Breast epithelium (tissue), 4 donors: ENCODE measurements around the gene FBXW2. TPM values are rescaled to one million over a fixed set of nuclear protein-coding genes. Genes with fewer than 3 reads are reported as not detected.

ENCODE experiments used
- DNase-seq, 2 donors: peaks; one replicate each; pipeline ENCODE4 v3.0.0-alpha.2; 2019; ENCODE audit warnings: low spot score in 2 of 2
- H3K27ac ChIP-seq, 2 donors: fragments of 200-600 bp; sonication (generic) in 1 of 2; one replicate each; pipeline ENCODE4 v1.5.1; 2016 to 2019; ENCODE audit warnings: mild to moderate bottlenecking in 1 of 2
- H3K27me3 ChIP-seq, 2 donors: fragments of 200-600 bp; sonication (generic) in 1 of 2; one replicate each; pipeline versions ENCODE4 v1.5.1 to v1.6.0; 2017 to 2019; ENCODE audit warnings: control low read depth in 1 of 2, mild to moderate bottlenecking in 1 of 2
- H3K36me3 ChIP-seq: fragments of 200-600 bp; one replicate; pipeline ENCODE4 v1.5.1; 2019
- H3K4me1 ChIP-seq, 2 donors: fragments of 200-600 bp; sonication (generic); one replicate each; pipeline ENCODE4 v1.5.1; 2016 to 2019; ENCODE audit warnings: control low read depth in 1 of 2
- H3K4me3 ChIP-seq, 3 donors: fragments of 200-600 bp; sonication (generic); 1 replicate in 2 of 3; 2 replicates in 1 of 3; pipeline ENCODE4 v1.5.1; 2016 to 2019; ENCODE audit warnings: mild to moderate bottlenecking in 3 of 3, moderate library complexity in 2 of 3
- H3K9me3 ChIP-seq, 2 donors: fragments of 200-600 bp; sonication (generic) in 1 of 2; one replicate each; pipeline ENCODE4 v1.5.1; 2016 to 2019; ENCODE audit warnings: control low read depth in 1 of 2
- CTCF ChIP-seq, 3 donors: fragments of 450-650 bp; IDR thresholded peaks; one replicate each; pipeline ENCODE4 v1.5.1; 2016 to 2017; ENCODE audit warnings: antibody characterized with exemption in 3 of 3, mild to moderate bottlenecking in 3 of 3, moderate library complexity in 3 of 3
- POLR2A ChIP-seq: fragments of 450-650 bp; IDR thresholded peaks from one replicate; pipeline ENCODE4 v1.6.1; 2016; ENCODE audit warnings: antibody characterized with exemption, mild to moderate bottlenecking, moderate library complexity
- POLR2AphosphoS5 ChIP-seq, 3 donors: sonication (generic); formaldehyde crosslinking; IDR thresholded peaks; one replicate each; pipeline ENCODE4 v1.6.1; 2017; ENCODE audit warnings: antibody characterized with exemption in 3 of 3
- intact Hi-C: fragments of 100-400 bp; cut with DNase I; formaldehyde crosslinking; loops from one replicate; pipeline ENCODE4 v1.15.1; 2023; ENCODE audit warnings: low total_unique reads
- total RNA-seq, 3 donors: library from RNA; depleted of rRNA; stranded (reverse); fragments of >200 nt; gene quantifications; one replicate each; pipeline ENCODE4 v1.1.0, GENCODE V29; 2016

The FBXW2 gene
- total RNA-seq, 3 donors from 2014 or later, result 44.9 to 49.9 (median 49.8) TPM

DNA sequence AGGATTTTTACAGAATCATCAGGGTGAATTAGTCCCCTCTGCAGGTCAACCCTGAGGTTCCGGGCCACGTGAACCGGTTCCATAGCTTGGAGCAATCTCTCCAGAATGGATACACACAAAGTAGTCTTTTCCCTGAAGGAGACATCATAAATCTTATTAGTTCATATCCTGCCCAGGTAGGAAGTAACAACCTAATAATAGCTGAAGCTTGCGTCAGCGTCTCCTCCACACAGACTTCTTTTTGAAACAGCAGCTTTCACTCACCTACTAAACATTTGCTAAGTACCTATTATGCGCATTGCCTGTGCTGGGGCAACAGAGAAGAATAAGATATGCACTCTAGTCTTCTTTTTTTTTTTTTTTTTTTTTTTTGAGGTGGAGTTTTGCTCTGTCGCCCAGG is 40.1 kb upstream of the FBXW2 start:
- no peak overlapping the region for H3K4me3 ChIP-seq
- intact Hi-C loops, result no loop called here
- no peak for TF ChIP-seq POLR2AphosphoS5 (IDR thresholded peaks at IDR 0.05)
- TF ChIP-seq POLR2A, result no peak
- no peak for TF ChIP-seq CTCF (IDR thresholded peaks at IDR 0.05)
- peaks cover 11% of the 10 kb centered on the region for H3K36me3 ChIP-seq
- no peaks in the 10 kb centered on the region for H3K27me3 ChIP-seq
- H3K4me1 ChIP-seq, result no peaks in the 10 kb centered on the region
- H3K27ac ChIP-seq, result peak overlapping the region; percentile 14 to 48
- no peaks in the 10 kb centered on the region for H3K9me3 ChIP-seq
- no peak for DNase-seq

DNA sequence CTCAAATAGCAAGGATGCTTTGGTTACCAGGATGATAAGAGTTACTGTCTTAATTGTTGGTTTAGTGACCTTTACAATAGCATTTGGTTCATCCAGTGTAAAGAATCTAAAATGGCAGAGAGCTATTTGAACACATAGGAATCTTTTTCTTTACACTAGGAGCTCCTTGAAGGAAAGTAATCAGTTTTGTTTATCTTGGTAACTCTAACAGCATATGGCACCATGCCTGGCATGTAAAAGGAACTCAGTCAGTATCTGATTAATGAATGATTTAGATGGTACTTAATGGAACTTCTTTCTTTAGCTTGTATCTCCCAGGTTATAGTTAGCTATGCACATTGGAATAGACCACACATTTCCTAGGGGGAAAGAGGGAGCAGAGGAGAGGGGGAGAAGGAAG is 39.6 kb upstream of the FBXW2 start:
- H3K4me1 ChIP-seq, result no peaks in the 10 kb centered on the region
- no peak for TF ChIP-seq POLR2A
- TF ChIP-seq CTCF (IDR thresholded peaks at IDR 0.05), result no peak
- TF ChIP-seq POLR2AphosphoS5 (IDR thresholded peaks at IDR 0.05), result no peak
- H3K27me3 ChIP-seq, result no peaks in the 10 kb centered on the region
- H3K9me3 ChIP-seq, result no peaks in the 10 kb centered on the region
- peak overlapping the region; percentile 14 to 51 for H3K27ac ChIP-seq
- no peak for DNase-seq
- intact Hi-C loops, result no loop called here
- peaks cover 11% of the 10 kb centered on the region for H3K36me3 ChIP-seq
- no peak overlapping the region for H3K4me3 ChIP-seq

- H3K36me3 ChIP-seq, result peaks cover 11% of the 10 kb centered on the region
- no peaks in the 10 kb centered on the region for H3K4me1 ChIP-seq
- TF ChIP-seq CTCF (IDR thresholded peaks at IDR 0.05) (no peak), POLR2A (no peak), POLR2AphosphoS5 (IDR thresholded peaks at IDR 0.05) (no peak)
- H3K27me3 ChIP-seq, result no peaks in the 10 kb centered on the region
- intact Hi-C loops, result no loop called here
- no peak overlapping the region for H3K4me3 ChIP-seq
- H3K27ac ChIP-seq, result no peak overlapping the region
- no peaks in the 10 kb centered on the region for H3K9me3 ChIP-seq
- DNase-seq, result no peak
Observed at GRCh38 chr9:120830865-120831264, 37.6 kb upstream of the FBXW2 start.

DNA sequence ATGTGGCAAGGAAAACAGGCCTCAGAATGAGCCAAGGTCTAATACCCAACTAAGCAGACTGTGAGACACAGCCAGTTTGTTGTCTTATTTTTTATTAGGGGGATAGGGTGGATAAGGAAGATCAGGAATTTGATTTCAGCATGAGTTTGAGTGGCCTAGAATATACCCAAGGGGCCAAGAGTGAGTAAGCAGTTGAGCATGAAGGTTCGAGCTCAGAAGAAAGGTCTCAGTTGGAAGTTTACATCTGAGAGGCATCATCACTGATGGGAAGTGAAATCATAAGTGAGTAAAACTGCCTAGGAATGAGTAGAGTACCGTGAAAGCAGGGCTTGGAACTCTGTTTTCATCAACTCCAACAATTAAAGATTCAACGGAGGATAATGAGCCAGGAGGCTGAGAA is 36.9 kb upstream of the FBXW2 start:
- TF ChIP-seq POLR2A (no peak), POLR2AphosphoS5 (IDR thresholded peaks at IDR 0.05) (no peak), CTCF (IDR thresholded peaks at IDR 0.05) (no peak)
- Histone ChIP-seq H3K27me3 (no peaks in the 10 kb centered on the region), H3K4me3 (no peak overlapping the region), H3K36me3 (peaks cover 11% of the 10 kb centered on the region), H3K27ac (no peak overlapping the region), H3K9me3 (no peaks in the 10 kb centered on the region), H3K4me1 (no peaks in the 10 kb centered on the region)
- DNase-seq, result no peak
- intact Hi-C loops, result no loop called here

DNA sequence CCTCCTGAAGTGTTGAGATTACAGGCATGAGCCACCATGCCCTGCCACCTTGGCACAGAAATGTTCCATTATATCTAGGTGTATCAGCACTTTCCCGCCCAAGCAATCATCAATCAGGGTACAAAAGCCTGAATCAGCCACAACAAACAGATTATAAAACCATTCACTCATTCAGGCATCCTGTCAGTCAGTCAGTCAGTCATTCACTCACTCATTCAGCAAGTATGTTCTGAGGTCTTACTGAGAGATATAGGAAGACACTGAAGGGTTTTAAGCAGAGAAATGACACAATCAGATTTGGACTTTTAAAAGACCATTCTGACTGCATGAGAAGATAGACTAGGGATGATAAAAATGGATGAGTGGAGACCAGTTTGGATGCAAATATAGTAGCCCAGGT is 36.4 kb upstream of the FBXW2 start:
- Histone ChIP-seq H3K9me3 (no peaks in the 10 kb centered on the region), H3K27ac (no peak overlapping the region), H3K4me3 (no peak overlapping the region), H3K27me3 (no peaks in the 10 kb centered on the region), H3K36me3 (peaks cover 11% of the 10 kb centered on the region), H3K4me1 (no peaks in the 10 kb centered on the region)
- intact Hi-C loops, result no loop called here
- no peak for DNase-seq
- TF ChIP-seq CTCF (IDR thresholded peaks at IDR 0.05) (no peak), POLR2A (no peak), POLR2AphosphoS5 (IDR thresholded peaks at IDR 0.05) (no peak)
